DMS 273 treated with DMSO at 0.1 percent for 48 hours (cell line): Measurements from ENCODE around the gene FPR1.
A peak's percentile ranks its signal among the peaks of the same experiment; 100 is the strongest.
"Not testable (repeated sequence)": the region's sequence is repeated elsewhere in the genome, so short reads cannot be mapped to it uniquely, and the experiment has no call there.

Source experiments
- DNase-seq: peaks from one replicate; lab custom pipeline; 2025; lab: John Stamatoyannopoulos, UW

FPR1 gene

DNA sequence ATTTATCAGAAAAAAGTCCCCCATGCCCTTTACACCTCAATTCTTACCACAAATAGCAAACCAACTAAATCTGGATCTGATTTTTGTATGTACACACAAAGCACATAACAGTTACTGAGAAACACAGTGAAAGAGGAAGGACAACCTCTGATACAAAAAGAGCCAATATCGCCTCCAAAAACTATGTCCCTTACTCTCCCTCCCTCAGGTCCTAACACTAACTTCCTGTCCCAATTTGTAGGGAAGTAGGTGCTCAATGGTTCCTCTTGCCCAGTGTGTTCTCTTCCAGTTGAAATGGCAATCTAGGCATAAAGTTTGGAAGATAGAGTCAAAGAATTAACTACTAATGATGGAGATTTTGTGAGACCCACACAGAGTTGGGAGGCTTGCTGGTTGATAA is 27.5 kb upstream of the FPR1 start:
- DNase-seq = no peak

- peak; percentile 9 for DNase-seq
Observed at GRCh38 chr19:51777570-51778462, 26.1 kb upstream of the FPR1 start.

GRCh38 chr19:51776561-51776960 is 24.9 kb upstream of the FPR1 start:
- not testable (repeated sequence) for DNase-seq

GRCh38 chr19:51772977-51773376 is 21.3 kb upstream of the FPR1 start:
- no peak for DNase-seq

DNA sequence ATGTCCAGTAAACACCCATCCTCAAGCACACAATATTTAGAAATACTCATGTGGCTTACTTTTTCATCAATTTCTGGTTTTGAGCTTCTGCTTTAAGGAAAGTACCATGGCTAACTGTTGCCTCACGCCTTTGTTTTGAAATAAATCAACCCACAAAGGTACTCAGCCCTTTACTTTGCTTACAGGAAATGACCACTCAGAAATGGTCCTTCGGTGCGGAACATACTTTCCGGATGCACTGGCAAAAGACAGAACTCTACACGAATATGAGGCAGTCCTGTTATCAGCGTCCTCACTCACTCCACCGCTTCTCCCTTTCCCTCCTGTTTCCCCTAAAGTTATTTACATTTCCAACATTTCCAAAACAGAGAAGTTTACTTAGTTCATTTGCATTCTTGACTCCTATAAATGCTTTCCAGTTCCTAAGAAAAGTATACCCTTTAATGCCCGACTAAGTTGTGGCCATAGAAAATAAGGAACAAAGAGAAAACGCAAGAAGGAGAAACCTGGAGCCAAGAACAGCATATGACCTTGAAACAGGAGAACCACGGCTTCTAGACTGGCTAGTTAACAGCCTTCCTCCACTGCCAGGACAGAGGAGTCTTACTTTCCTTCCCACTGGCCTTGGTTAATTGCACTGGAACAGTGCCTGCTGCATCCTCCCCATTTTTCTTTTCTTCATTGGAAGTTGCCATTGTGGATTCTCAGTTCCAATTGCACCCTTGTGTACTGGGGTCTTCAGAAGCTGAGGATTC is 19.9 kb upstream of the FPR1 start:
- no peak for DNase-seq

- DNase-seq = no peak
Observed at GRCh38 chr19:51766461-51766860, 14.8 kb upstream of the FPR1 start.

DNA sequence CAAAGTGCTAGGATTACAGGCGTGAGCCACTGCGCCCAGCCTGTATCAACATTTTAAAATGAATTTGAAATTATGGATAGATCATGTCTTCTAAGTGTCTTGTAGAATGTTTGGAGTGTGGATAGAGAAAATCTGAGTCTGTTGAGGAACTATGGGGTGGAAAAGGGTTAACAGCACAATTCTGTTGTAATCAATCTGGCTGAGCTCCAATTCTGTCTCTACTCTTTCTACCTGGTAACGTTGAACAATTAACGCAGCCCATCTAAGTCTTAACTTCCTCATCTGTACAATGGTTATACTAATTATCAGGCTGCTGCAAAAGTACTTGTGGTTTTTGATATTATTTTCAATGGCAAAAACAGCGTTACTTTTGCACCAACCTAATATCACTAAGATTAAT is 13.4 kb upstream of the FPR1 start:
- DNase-seq = no peak

DNA sequence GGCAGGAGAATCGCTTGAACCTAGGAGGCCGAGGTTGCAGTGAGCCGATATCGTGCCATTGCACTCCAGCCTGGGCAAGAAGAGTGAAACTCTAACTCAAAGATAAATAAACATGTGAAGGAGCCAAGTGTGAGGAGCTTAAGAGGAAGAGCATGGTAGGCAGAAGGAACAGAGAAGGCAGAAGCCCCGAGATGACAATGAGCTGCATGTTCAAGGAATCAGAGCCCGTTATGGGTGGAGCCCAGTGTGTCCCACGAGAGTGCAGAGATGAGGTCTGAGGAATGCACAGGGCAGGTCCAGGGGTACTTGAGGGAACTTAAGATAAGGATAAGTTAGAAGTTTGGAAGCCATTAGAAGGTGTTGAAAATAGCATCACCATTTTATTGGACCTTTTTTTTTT is 10.0 kb upstream of the FPR1 start:
- DNase-seq = no peak

DNA sequence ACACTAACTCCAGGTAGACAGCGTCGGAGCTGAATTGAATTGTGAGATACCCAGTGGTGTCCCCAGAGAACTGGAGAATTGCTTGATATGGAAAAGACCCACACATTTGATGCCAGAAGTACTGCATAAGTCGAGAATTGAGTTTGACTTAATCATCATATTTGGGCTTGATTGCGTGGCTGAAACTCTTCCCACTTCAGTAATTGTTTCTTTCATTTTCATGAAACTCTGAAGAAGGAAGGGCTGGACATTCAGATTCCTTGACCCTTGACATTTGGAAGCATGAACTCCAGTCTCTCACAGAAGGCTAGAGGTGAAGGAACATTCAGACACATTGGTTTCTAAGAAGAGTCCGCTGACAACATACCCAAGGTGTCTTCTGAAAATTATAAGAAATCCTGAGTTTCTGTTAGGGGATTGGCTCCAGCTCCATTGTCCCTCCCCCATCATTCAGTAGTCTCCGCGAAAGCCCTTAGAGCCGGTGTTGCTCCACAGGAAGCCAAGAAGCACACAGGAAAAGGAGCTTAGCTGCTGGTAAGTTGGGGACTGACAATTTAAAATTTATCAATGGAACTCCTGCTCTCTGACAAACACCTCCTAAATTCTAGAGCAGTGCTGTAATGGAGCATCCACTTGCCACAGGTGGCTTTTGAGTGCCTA is 9.1 kb upstream of the FPR1 start, which contains the start of gene FPR2:
Gene FPR2, plus strand, starts transcription at position 484 of the 660 bp plus-strand sequence. CDS start 7,479 bp downstream, outside the sequence.
- no peak for DNase-seq

GRCh38 chr19:51755571-51755970 is 3.9 kb upstream of the FPR1 start:
- no peak for DNase-seq

DNA sequence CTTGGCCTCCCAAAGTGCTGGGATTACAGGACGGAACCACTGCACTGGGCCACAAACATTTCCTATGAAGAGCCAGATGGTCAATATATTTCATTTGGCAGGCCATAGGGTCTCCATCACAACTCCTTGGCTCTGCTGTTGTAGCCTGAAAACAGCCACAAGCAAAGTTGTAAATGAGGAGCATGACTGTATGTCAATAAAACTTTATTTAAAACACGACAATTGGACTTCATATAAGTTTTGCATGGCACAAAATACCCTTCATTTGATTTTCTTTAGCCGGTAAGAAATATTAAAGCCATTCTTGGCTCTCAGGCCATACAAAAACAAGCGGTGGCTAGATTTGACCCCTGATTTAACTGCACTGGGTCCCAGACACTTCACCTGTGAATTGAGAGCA is 3.1 kb upstream of the FPR1 start:
- DNase-seq = no peak

DNA sequence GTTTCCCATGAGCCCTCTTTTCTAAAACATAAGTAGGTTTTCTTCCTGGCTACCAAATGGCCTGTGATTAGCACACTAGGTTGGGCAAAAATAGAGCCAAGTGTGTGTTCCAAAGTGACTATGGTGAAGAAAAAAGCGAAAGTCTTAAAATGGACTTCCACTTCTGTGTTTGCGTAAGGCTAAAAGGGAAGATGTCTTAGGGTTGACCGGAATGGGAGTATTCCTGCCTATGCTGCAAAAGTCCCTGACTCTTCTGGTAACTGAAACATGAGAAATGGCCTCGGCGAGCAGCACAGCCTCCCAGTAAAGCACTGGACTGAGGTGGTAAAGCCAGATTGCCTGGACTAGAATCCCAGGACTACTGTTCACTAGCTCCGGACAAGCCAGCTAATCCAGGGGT is 2.4 kb upstream of the FPR1 start:
- DNase-seq = no peak

DNA sequence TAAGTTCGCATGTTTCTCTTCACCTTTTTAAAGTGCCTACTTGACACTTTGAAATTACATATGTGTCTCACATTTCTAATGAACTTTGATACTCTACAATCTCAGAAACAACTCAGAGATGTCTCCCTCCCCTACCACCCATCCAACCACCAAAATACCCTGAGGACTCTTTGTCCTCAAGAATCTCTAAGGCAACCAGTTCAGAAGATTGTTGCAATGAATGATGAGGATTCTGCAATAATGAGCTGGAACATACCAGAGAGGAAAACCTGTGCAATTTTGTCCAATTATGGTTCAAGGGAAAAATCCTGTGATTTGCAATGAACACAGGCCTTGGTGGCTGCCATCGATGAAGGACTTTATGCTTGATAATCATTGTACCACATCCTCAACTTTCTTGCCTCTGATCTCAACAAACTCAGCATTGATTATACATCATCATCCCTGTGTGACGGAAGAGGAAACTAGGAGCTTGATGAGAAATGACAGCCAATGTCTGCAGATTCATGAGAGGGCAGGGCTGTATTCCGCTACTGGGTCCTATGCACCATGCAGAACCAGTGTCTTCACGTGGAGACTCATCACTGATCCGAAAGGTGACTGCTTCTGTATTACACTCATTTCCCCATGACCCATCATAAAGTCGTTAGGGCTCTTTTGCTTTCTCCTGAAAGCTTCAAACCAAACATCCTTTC is 1.1 kb downstream of the FPR1 start:
- DNase-seq = no peak

GRCh38 chr19:51749979-51750378 is 1.7 kb downstream of the FPR1 start:
- DNase-seq = no peak

DNA sequence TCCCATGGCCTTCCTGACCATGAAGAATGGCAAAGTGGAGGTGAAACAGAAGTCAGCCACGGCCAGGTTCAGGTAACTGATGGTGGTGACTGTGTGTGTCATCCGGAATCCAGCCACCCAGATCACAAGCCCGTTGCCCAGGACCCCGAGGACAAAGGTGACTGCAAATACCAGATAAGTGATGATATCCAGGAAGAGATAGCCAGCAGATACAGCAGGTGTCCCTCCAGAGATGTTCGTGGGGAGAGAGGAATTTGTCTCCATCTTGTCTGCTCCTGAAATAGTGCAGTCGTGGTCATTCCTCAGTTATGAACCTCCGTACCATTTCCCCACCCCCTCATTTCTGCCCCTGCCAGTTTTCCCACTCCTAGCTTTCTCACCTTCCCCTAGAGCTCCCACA is 4.9 kb downstream of the FPR1 start:
- DNase-seq = no peak

GRCh38 chr19:51743405-51743804 is 8.3 kb downstream of the FPR1 start:
- DNase-seq = no peak

GRCh38 chr19:51742789-51743188 is 8.9 kb downstream of the FPR1 start:
- no peak for DNase-seq

GRCh38 chr19:51740356-51740755 is 11.3 kb downstream of the FPR1 start:
- DNase-seq = no peak

GRCh38 chr19:51739466-51740213 is 12.0 kb downstream of the FPR1 start:
- DNase-seq = no peak

GRCh38 chr19:51738523-51738922 is 13.2 kb downstream of the FPR1 start:
- not testable (repeated sequence) for DNase-seq

DNA sequence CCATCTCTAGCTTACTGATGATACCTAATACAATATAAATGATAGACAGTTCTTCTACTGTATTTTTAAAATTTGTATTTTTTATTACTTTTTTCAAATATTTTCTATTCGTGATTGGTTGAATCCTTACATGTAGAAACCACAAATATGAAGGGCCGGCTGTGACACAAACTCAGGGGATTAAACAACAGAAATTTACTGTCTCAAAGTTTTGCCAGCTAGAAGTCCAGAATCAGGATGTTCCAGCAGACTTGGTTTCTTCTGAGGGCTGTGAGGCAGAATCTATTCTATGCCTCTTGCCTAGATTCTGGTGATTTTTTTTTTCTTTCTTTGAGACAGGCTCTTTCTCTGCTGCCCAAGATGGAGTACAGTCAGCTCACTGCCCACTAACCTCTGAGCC is 13.8 kb downstream of the FPR1 start:
- no peak for DNase-seq
